GM12875 (cell line): ENCODE results near the gene ZMIZ2.

Experiments used
- H3K4me3 ChIP-seq: one replicate; pipeline ENCODE4 v1.5.1; 2011; ENCODE audit warnings: low read depth, low read length, control low read depth
- CTCF ChIP-seq: IDR thresholded peaks from 2 replicates; pipeline ENCODE4 v1.5.1; 2011; ENCODE audit warnings: low read depth, mild to moderate bottlenecking, control low read depth, inconsistent platforms, low read length, moderate library complexity, borderline replicate concordance; ENCODE audit not compliant: insufficient read depth

Gene ZMIZ2

GRCh38 chr7:44750921-44751571 lies 2.4 kb downstream of the ZMIZ2 start:
- H3K4me3 ChIP-seq = peak overlapping the region; percentile 95
- no peak for TF ChIP-seq CTCF

- H3K4me3 ChIP-seq = no peak overlapping the region
- TF ChIP-seq CTCF = no peak
Observed at GRCh38 chr7:44752822-44753221, 4.2 kb downstream of the ZMIZ2 start.

- no peak overlapping the region for H3K4me3 ChIP-seq
- no peak for TF ChIP-seq CTCF
Observed at GRCh38 chr7:44754802-44755697, 6.4 kb downstream of the ZMIZ2 start.

- no peak overlapping the region for H3K4me3 ChIP-seq
- TF ChIP-seq CTCF = no peak
Observed at GRCh38 chr7:44755698-44756627, 7.3 kb downstream of the ZMIZ2 start.

GRCh38 chr7:44756904-44757303 lies 8.3 kb downstream of the ZMIZ2 start:
- H3K4me3 ChIP-seq = no peak overlapping the region
- no peak for TF ChIP-seq CTCF

GRCh38 chr7:44757311-44757710 lies 8.7 kb downstream of the ZMIZ2 start:
- TF ChIP-seq CTCF = no peak
- H3K4me3 ChIP-seq = no peak overlapping the region
